ENCODE measurements around the gene PRR3. TPM values are rescaled to one million over a fixed set of nuclear protein-coding genes. Genes with fewer than 3 reads are reported as not detected.

PRR3 gene
- total RNA-seq, 1 experiment from 2014 or later = 12.7 TPM

GRCh38 chr6:30599625-30600324 lies 42.7 kb downstream of the PRR3 start:
- in situ Hi-C loops (cut with HindIII; ENCODE audit: low pct_unique_long_range_greater_than_20kb, low sequenced_read_pairs) = no loop called here
- DNase-seq (ENCODE audit: low read depth) = no peak

- DNase-seq (ENCODE audit: low read depth) = no peak
- in situ Hi-C loops (cut with HindIII; ENCODE audit: low pct_unique_long_range_greater_than_20kb, low sequenced_read_pairs) = no loop called here
These were observed 43.4 kb downstream of the PRR3 start for GRCh38 chr6:30600451-30600961.

GRCh38 chr6:30601436-30601814 lies 44.3 kb downstream of the PRR3 start:
- DNase-seq (ENCODE audit: low read depth) = no peak
- in situ Hi-C loops (cut with HindIII; ENCODE audit: low pct_unique_long_range_greater_than_20kb, low sequenced_read_pairs) = no loop called here

GRCh38 chr6:30601815-30602641 lies 44.9 kb downstream of the PRR3 start:
- in situ Hi-C loops (cut with HindIII; ENCODE audit: low pct_unique_long_range_greater_than_20kb, low sequenced_read_pairs) = no loop called here

DNA sequence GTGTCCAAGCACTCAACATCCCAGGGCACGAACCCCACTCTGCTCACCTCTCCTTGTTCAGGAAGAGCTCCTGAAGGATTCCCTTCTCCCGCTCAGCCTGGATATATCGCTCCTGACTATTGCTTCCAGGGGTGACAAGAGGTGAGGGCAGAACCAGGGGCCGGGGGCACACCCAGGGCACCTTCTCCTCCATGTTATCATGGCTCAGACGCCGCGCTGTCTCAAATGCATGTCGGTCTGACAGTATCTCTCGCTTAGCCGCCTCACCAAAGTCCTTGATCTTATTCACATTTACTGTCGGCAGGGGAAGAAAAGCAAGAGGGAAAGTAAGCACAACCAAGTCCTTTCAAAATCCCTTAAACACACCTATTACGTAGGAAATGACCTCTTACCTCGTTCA lies 46.9 kb downstream of the PRR3 start:
- DNase-seq (ENCODE audit: low read depth) = no peak
- in situ Hi-C loops (cut with HindIII; ENCODE audit: low pct_unique_long_range_greater_than_20kb, low sequenced_read_pairs) = no loop called here

More at GRCh38 chr6:30601815-30602641, 44.9 kb downstream of the PRR3 start:
- no peak for DNase-seq (ENCODE audit: low read depth)

- DNase-seq (ENCODE audit: low read depth) = no peak
- in situ Hi-C loops (cut with HindIII; ENCODE audit: low pct_unique_long_range_greater_than_20kb, low sequenced_read_pairs) = no loop called here
These were observed 53.0 kb downstream of the PRR3 start for GRCh38 chr6:30610065-30610464.

- DNase-seq (ENCODE audit: low read depth) = no peak
- in situ Hi-C loops (cut with HindIII; ENCODE audit: low pct_unique_long_range_greater_than_20kb, low sequenced_read_pairs) = no loop called here
These were observed 54.2 kb downstream of the PRR3 start for GRCh38 chr6:30611150-30611855.

- DNase-seq (ENCODE audit: low read depth) = no peak
- in situ Hi-C loops (cut with HindIII; ENCODE audit: low pct_unique_long_range_greater_than_20kb, low sequenced_read_pairs) = no loop called here
These were observed 54.7 kb downstream of the PRR3 start for GRCh38 chr6:30611856-30612194.

GRCh38 chr6:30612213-30612612 lies 55.1 kb downstream of the PRR3 start:
- in situ Hi-C loops (cut with HindIII; ENCODE audit: low pct_unique_long_range_greater_than_20kb, low sequenced_read_pairs) = no loop called here
- no peak for DNase-seq (ENCODE audit: low read depth)

GRCh38 chr6:30612687-30613248 lies 55.7 kb downstream of the PRR3 start:
- peak; percentile 75 for DNase-seq (ENCODE audit: low read depth)
- in situ Hi-C loops (cut with HindIII; ENCODE audit: low pct_unique_long_range_greater_than_20kb, low sequenced_read_pairs) = no loop called here

Other genes starting within 250 kb of the PRR3 start
- 8.9 and 18.7 TPM in 2 replicates for gene TRIM39, start 230.4 kb upstream of the PRR3 start, total RNA-seq (2014; rRNA removed; shearing (Covaris generic); ENCODE audit: low replicate concordance)
- 47.4 and 120 TPM in 2 replicates for gene RPP21, start 212.1 kb upstream of the PRR3 start, total RNA-seq (2014; rRNA removed; shearing (Covaris generic); ENCODE audit: low replicate concordance)
- gene HLA-E, start 67.8 kb upstream of the PRR3 start, total RNA-seq (2014; rRNA removed; shearing (Covaris generic); ENCODE audit: low replicate concordance) = 210 and 213 TPM in 2 replicates
- 23.5 and 36.9 TPM in 2 replicates for gene GNL1, start 806 bp upstream of the PRR3 start, total RNA-seq (2014; rRNA removed; shearing (Covaris generic); ENCODE audit: low replicate concordance)
- 29.5 and 30.5 TPM in 2 replicates for gene ABCF1, start 14.1 kb downstream of the PRR3 start, total RNA-seq (2014; rRNA removed; shearing (Covaris generic); ENCODE audit: low replicate concordance)
- 6.9 and 10.8 TPM in 2 replicates for gene PPP1R10, start 59.9 kb downstream of the PRR3 start, total RNA-seq (2014; rRNA removed; shearing (Covaris generic); ENCODE audit: low replicate concordance)
- gene MRPS18B, start 60.5 kb downstream of the PRR3 start, total RNA-seq (2014; rRNA removed; shearing (Covaris generic); ENCODE audit: low replicate concordance) = 47.9 and 61.1 TPM in 2 replicates
- gene ATAT1, start 69.6 kb downstream of the PRR3 start, total RNA-seq (2014; rRNA removed; shearing (Covaris generic); ENCODE audit: low replicate concordance) = 1.3 and 4.6 TPM in 2 replicates
- 2.6 TPM in 1 of 2 replicates, not detected in the other for gene C6orf136, start 89.8 kb downstream of the PRR3 start, total RNA-seq (2014; rRNA removed; shearing (Covaris generic); ENCODE audit: low replicate concordance)
- 31.4 and 37.5 TPM in 2 replicates for gene DHX16, start 115.7 kb downstream of the PRR3 start, total RNA-seq (2014; rRNA removed; shearing (Covaris generic); ENCODE audit: low replicate concordance)
- 29.9 and 37.7 TPM in 2 replicates for gene PPP1R18, start 129.3 kb downstream of the PRR3 start, total RNA-seq (2014; rRNA removed; shearing (Covaris generic); ENCODE audit: low replicate concordance)
- 2.3 and 16.7 TPM in 2 replicates for gene NRM, start 133.7 kb downstream of the PRR3 start, total RNA-seq (2014; rRNA removed; shearing (Covaris generic); ENCODE audit: low replicate concordance)
- 3.3 and 6.7 TPM in 2 replicates for gene MDC1, start 160.0 kb downstream of the PRR3 start, total RNA-seq (2014; rRNA removed; shearing (Covaris generic); ENCODE audit: low replicate concordance)
- gene TUBB, start 163.1 kb downstream of the PRR3 start, total RNA-seq (2014; rRNA removed; shearing (Covaris generic); ENCODE audit: low replicate concordance) = 538 and 624 TPM in 2 replicates
- 352 and 441 TPM in 2 replicates for gene FLOT1, start 185.4 kb downstream of the PRR3 start, total RNA-seq (2014; rRNA removed; shearing (Covaris generic); ENCODE audit: low replicate concordance)
- gene IER3, start 187.3 kb downstream of the PRR3 start, total RNA-seq (2014; rRNA removed; shearing (Covaris generic); ENCODE audit: low replicate concordance) = 124 and 148 TPM in 2 replicates

Measured in Caki2 (cell line).